Islet precursor cell (in vitro differentiated cells): ENCODE results near the gene SHC1.

Experiments used
- DNase-seq: peaks from one replicate; pipeline ENCODE4 v3.0.0-alpha.2; 2018

SHC1 gene

DNA sequence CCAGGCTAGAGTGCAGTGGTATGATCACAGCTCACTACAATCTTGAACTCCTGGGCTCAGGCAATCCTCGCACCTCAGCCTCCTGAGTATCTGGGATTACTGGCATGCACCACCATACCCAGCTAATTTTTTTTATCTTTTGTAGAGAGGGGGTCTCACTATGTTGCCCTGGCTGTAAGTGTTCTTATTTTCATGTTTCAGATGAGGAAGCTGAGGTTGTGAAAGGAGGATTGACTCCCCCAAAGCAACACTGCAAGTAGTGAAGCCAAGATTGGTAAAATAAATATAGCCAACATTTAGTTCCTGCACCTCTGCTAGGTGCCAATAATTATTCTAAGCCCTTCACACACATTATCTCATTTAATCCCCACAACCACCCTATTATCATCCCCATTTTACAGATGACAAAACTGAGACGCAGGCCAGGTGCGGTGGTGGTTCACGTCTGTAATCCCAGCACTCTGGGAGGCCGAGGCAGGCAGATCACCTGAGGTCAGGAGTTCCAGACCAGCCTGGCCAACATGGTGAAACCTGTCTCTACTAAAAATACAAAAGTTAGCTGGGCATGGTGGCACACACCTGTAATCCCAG is 36.1 kb downstream of the SHC1 start:
- DNase-seq = no peak

DNA sequence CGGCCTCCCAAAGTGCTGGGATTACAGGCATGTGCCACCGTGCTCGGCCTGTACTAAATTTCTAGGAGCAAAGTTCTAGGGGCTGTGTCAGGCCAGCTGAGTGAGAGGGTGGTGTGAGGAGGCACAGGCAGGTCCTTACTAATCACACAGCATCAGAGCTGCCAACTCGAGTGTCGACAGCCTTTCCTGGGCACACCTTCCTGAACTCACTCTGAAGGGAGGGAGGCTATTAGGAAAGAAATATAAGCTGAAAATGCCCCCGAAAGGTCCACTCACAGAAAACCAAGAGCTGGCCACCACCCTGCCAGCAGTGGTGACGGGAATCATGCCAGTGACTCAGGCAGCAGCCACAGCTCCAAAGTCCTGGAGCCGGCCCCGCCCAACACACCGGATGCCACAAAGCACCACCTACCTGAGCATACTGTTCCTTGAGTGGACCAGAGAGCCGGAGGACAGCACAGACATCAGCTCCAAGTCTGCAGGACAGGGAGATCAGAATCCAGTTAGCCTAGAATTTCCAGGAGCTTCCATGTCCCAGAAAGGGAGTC is 38.5 kb downstream of the SHC1 start:
- no peak for DNase-seq

DNA sequence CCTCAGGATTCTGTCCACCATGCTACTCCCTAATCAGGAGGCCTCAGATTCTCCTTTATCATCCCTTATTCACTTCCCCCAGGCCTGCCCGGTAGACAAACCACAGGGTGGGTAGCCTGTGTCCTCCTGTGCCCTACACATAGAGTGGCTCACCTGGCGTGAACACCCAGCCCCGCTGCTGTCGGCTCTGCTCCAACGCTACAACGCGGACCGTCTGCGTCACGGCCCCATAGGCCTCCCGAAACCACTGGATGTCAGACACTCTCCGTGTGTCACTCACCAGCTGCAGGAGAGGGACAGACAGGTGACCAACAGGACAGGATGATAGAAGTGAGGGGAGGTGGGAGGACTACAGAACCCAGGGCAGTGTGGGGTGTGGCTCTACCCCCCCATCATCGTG is 44.3 kb downstream of the SHC1 start:
- DNase-seq = no peak

DNA sequence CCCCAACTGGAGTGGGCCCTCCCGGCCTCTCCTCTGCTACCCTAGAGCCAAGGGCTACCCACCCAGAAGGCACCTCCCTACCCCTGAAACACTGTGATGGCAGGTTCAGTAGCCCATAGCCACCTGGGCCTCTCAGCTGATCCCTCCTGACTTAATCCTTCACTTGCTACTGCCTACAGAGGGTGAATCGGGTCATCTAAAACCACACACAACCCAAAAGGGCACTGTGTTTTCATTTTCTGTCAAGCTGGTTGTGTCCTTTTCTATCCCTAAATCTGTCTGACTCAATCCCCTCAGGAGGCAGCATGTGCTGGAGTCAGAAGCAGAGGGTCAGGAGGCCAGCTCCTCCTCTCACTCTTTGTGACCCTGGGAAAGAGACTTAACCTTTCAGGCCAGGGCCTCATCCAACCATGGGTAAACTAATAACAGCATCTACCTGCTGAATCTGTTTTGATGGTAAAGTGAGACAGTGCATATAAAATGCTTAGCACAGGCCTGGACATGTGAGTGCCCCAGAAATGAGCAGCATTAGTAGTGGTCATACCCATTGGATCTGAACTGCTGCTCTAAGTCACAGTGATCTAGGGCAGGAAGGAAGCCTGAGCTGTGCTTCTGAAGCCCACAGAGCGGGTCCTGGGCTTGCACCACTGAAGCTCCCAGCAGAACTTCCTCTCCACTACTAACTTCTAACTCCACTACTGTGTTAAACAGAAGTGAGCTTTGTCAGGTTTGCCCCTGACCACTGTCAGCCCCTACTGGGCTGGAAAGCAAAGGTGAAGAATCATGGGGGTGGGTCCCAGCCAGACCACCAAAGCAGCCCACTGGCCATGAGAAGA is 45.0 kb downstream of the SHC1 start:
- no peak for DNase-seq

DNA sequence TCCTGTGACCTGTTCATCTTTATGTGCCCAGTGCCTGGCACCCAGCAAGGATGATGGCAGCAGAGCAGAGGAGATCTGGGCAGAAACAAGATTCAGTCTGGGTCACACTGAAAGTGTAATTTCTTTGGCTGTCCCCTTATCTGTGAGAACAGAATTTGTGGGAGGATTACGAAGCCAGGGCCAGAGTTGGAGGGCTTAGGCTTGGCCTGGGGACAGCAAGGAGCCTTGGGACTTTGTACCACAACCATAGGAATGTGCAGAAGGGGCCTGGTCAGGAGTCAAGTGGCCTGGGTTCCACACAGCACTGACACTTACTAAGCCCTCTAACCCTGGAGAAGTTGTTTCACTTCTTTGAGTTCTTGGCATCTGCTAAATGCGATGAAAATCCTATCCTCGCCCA is 46.9 kb downstream of the SHC1 start:
- DNase-seq = no peak

DNA sequence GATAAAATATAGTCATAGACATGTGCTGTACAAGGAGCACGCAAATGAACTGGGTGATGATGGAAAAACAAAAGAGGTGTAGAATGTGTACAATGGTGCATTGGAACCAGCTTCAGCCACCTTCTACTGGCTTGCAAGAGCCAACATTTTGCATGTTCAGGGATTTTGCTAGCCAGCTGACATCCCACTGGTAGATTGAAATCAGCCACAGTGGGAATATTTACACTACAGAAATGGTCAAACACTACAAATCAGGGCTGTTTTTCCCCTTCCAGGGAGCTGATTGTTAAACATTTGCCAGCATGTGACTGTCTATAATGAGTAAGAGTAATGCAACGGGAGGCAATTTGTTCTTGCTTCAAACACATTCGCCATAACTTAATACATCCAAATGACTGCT is 57.3 kb downstream of the SHC1 start:
- DNase-seq = no peak

DNA sequence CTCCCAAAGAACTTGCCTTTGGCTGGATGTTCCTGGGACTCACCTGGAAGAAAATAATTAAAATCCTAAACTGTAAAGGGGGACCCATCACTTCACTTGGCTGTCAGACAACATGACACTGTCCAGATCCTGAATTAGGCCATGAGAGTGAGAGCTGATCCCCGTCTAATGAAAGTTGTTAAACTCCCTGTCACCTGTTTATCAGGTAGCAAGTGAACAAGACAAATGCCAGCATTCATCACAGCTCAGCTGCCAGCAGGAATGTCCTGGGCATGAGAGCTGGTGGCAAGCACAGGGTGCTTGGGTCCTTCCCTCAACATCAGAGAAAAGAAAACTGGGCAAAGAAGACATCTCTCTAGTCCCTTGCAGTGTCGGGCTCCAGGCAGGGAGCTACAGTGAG is 57.8 kb downstream of the SHC1 start:
- DNase-seq = no peak
